DOHH2 (cell line): ENCODE measurements around the gene ACOT11.

ENCODE experiments used
- H3F3A ChIP-seq: fragments of 200-600 bp; sonication (generic), shearing (Covaris generic); 2 replicates; pipeline ENCODE4 v1.6.0; 2016; ENCODE audit warnings: antibody characterized with exemption, mild to moderate bottlenecking; ENCODE audit not compliant: control insufficient read depth, insufficient read depth
- H3K27ac ChIP-seq: fragments of 200-600 bp; sonication (generic); 2 replicates; pipeline ENCODE4 v1.5.1; 2014; ENCODE audit warnings: low read depth, mild to moderate bottlenecking, low read length, moderate library complexity
- H3K27me3 ChIP-seq: fragments of 200-600 bp; sonication (generic); 2 replicates; pipeline ENCODE4 v1.6.1; 2014; ENCODE audit warnings: mild to moderate bottlenecking, low read length, mixed read lengths; ENCODE audit not compliant: control insufficient read depth
- H3K36me3 ChIP-seq: fragments of 200-600 bp; sonication (generic); 2 replicates; pipeline ENCODE4 v1.6.1; 2014; ENCODE audit warnings: mild to moderate bottlenecking, low read length, moderate library complexity, mixed read lengths; ENCODE audit not compliant: control insufficient read depth
- H3K4me1 ChIP-seq: fragments of 200-600 bp; sonication (generic); 2 replicates; pipeline ENCODE4 v1.6.1; 2014; ENCODE audit warnings: mild to moderate bottlenecking, low read length, mixed read lengths; ENCODE audit not compliant: control insufficient read depth
- H3K4me2 ChIP-seq: fragments of 200-600 bp; sonication (generic); 2 replicates; pipeline ENCODE4 v1.6.0; 2014; ENCODE audit warnings: mild to moderate bottlenecking, low read length, moderate library complexity
- H3K4me3 ChIP-seq: fragments of 200-600 bp; sonication (generic); 2 replicates; pipeline ENCODE4 v1.5.1; 2014; ENCODE audit warnings: mild to moderate bottlenecking, low read length, mixed read lengths
- H3K79me2 ChIP-seq: fragments of 200-600 bp; sonication (generic); 2 replicates; pipeline ENCODE4 v1.6.1; 2014; ENCODE audit warnings: mild to moderate bottlenecking, low read length, mixed read lengths; ENCODE audit not compliant: control insufficient read depth
- H3K9me2 ChIP-seq: fragments of 200-600 bp; sonication (generic); replicated peaks from 2 replicates; pipeline ENCODE4 v1.6.1; 2014; ENCODE audit warnings: mild to moderate bottlenecking, low read length, mixed read lengths; ENCODE audit not compliant: control insufficient read depth
- H3K9me3 ChIP-seq: fragments of 200-600 bp; sonication (generic); 2 replicates; pipeline ENCODE4 v1.6.1; 2014; ENCODE audit warnings: antibody characterized with exemption, low read length, mixed read lengths; ENCODE audit not compliant: control insufficient read depth, insufficient read depth
- H4K20me1 ChIP-seq: fragments of 200-600 bp; sonication (generic); 2 replicates; pipeline ENCODE4 v1.6.0; 2014; ENCODE audit warnings: low read depth, mild to moderate bottlenecking, antibody characterized with exemption, low read length, moderate library complexity; ENCODE audit not compliant: control insufficient read depth, insufficient read depth
- CTCF ChIP-seq: fragments of 200-600 bp; sonication (generic); IDR thresholded peaks from one replicate; pipeline ENCODE4 v1.5.1; 2014; ENCODE audit warnings: antibody characterized with exemption, mild to moderate bottlenecking, low read depth, low read length; ENCODE audit not compliant: poor library complexity, severe bottlenecking
- EZH2phosphoT487 ChIP-seq: fragments of 200-600 bp; sonication (generic); IDR thresholded peaks from 2 replicates; pipeline ENCODE4 v1.6.1; 2017; ENCODE audit warnings: borderline replicate concordance, mild to moderate bottlenecking, antibody characterized with exemption, low read length, moderate library complexity, mixed read lengths

Gene ACOT11

GRCh38 chr1:54593571-54594160, 45.6 kb downstream of the ACOT11 start:
- Histone ChIP-seq H3K27ac (no peak overlapping the region), H3K9me3 (no peaks in the 10 kb centered on the region), H3K27me3 (no peaks in the 10 kb centered on the region), H3K9me2 (no peaks in the 10 kb centered on the region), H3K4me1 (no peaks in the 10 kb centered on the region; the same call in 1 of the 2 replicates), H3K4me2 (no peak overlapping the region), H3K36me3 (no peaks in the 10 kb centered on the region), H3K4me3 (no peak overlapping the region), H3F3A (no peaks in the 10 kb centered on the region), H4K20me1 (no peaks in the 10 kb centered on the region), H3K79me2 (no peaks in the 10 kb centered on the region)
- no peak for TF ChIP-seq CTCF
- no peak for TF ChIP-seq EZH2phosphoT487

- Histone ChIP-seq H3K4me1 (no peaks in the 10 kb centered on the region), H3K27ac (no peak overlapping the region), H3K27me3 (no peaks in the 10 kb centered on the region), H3K4me3 (no peak overlapping the region), H3F3A (no peaks in the 10 kb centered on the region), H3K9me3 (no peaks in the 10 kb centered on the region), H3K9me2 (no peaks in the 10 kb centered on the region), H3K79me2 (no peaks in the 10 kb centered on the region), H3K36me3 (no peaks in the 10 kb centered on the region), H4K20me1 (no peaks in the 10 kb centered on the region), H3K4me2 (no peak overlapping the region)
- TF ChIP-seq EZH2phosphoT487: no peak
- no peak for TF ChIP-seq CTCF
Observed at GRCh38 chr1:54594463-54594862, 46.4 kb downstream of the ACOT11 start.

- no peaks in the 10 kb centered on the region for H3F3A ChIP-seq
- no peaks in the 10 kb centered on the region for H3K4me1 ChIP-seq
- H3K9me2 ChIP-seq: no peaks in the 10 kb centered on the region
- H3K27ac ChIP-seq: no peak overlapping the region
- H3K9me3 ChIP-seq: no peaks in the 10 kb centered on the region
- H3K27me3 ChIP-seq: no peaks in the 10 kb centered on the region
- H4K20me1 ChIP-seq: no peaks in the 10 kb centered on the region
- H3K79me2 ChIP-seq: no peaks in the 10 kb centered on the region
- H3K4me3 ChIP-seq: no peak overlapping the region
- no peaks in the 10 kb centered on the region for H3K36me3 ChIP-seq
- no peak for TF ChIP-seq CTCF
- TF ChIP-seq EZH2phosphoT487: no peak
- H3K4me2 ChIP-seq: no peak overlapping the region
Observed at GRCh38 chr1:54595956-54596498, 48.0 kb downstream of the ACOT11 start.
